GM18907 (cell line): Measurements from ENCODE around the gene GLIPR1L2.
"Not testable (repeated sequence)": the region's sequence is repeated elsewhere in the genome, so short reads cannot be mapped to it uniquely, and the experiment has no call there.

Source experiments
- ATAC-seq: cut with Tn5 transposase; IDR thresholded peaks from one replicate; pipeline ENCODE4 v1.9.1; 2021; ENCODE audit warnings: mild to moderate bottlenecking, moderate library complexity; ENCODE audit not compliant: unreplicated experiment

Gene GLIPR1L2

GRCh38 chr12:75390899-75391538 lies at the start of gene GLIPR1L2:
GLIPR1L2 (plus strand) TSS chr12:75391089; CDS start chr12:75391117, 28 bp downstream.
- ATAC-seq = peak; percentile 98

- no peak for ATAC-seq
Measured at GRCh38 chr12:75341873-75342272, 49.0 kb upstream of the GLIPR1L2 start.

DNA sequence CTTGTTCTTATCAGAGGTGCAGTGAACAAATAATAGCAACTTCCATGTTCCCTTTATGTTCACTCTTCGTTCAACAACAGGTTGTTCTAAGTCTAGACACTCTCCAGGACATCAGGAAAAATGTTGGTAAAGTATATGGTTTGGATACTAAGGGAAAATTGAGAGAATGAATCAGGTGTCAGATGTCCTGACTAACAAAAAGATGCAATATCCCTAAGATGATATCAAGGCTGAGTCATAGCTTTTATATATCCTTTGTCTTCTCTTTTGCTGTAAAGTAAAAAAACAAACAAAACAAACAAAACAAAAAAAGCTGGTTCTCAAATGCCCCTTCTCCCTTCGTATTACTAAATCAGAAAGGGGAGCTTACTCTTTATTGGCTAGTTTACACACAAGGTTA lies 45.4 kb upstream of the GLIPR1L2 start:
- ATAC-seq = no peak

DNA sequence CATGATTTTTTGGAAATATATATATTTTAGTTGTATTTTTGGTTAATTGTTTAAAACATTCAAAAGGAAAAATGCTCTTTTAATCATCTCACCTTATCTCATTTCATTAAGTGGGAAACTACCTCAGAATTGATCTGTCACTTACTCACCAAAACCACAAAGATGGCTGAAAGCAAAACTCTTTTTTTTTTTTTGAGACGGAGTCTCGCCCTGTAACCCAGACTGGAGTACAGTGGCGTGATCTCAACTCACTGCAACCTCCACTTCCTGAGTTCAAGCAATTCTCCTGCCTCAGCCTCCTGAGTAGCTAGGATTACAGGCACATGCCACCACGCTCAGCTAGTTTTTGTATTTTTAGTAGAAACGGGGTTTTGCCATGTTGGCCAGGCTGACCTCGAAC lies 44.7 kb upstream of the GLIPR1L2 start:
- not testable (repeated sequence) for ATAC-seq

DNA sequence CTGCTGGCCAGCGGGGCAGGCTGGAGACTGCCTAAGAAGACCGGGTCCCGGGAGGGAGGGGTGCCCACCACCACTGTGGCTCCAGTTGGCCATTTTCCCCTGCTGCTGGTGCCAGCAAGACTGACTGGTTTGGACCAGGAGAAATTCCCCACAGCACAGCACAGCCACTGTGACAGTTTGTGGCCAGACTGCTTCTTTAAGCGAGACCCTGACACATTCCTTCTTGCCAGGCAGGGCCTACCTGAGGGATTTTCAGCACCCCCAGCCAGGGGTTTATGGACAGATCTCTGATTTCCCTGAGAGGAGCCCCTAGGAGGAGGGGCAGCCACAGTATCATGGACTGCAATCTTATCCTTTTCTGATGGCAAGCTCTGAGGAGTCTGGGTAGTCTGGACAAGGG lies 40.9 kb upstream of the GLIPR1L2 start:
- ATAC-seq = no peak

- ATAC-seq = no peak
Measured at GRCh38 chr12:75350413-75350812, 40.5 kb upstream of the GLIPR1L2 start.

DNA sequence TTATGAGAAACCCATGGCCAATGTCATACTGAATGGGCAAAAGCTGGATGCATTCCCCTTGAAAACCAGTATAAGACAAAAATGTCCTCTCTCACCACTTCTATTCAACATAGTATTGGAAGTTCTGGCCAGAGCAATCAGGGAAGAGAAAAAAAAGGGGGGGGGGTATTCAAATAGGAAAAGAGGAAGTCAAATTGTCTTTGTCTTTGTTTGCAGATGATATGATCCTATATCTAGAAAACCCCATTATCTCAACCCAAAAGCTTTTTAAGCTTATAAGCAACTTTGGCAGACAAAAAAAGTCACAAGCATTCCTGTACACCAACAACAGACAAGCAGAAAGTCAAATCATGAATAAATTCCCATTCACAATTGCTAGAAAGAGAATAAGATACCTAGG lies 36.9 kb upstream of the GLIPR1L2 start:
- ATAC-seq = no peak

GRCh38 chr12:75360920-75361319 lies 30.0 kb upstream of the GLIPR1L2 start:
- ATAC-seq = no peak

DNA sequence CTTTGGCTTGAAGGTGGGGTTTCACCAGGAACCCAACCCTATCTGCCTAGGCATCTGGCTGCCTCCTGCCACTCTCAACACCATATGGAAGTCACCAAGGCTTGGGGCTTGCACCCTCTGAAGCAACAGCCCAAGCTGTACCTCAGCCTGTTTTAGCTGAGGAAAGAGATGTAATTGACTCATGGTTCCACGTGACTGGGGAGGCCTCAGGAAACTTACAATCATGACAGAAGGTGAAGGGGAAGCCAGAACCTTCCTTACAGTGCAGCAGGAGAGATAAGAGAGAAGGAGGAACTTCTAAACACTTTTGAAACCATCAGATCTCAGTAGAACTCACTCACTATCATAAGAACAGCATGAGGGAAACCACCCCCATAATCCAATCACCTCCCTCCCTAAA lies 29.5 kb upstream of the GLIPR1L2 start:
- no peak for ATAC-seq

DNA sequence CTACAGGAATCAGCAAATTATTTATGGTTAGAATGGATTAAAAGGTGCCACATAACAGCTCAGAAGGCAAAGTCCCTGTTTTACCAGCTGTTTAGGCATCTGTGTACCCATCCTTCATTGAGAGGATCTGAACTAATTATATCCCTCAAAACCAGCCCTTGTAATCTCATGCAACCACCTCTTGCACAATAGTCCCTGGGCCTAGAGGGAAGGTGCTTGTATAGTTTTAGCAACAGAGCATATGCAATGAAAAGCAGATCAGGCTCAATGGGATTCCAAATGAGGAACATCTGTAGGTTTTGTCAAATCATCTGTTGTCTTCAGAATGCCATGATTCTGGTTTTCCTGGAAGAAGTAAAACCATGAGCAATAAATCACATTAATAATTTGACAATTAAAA lies 26.0 kb upstream of the GLIPR1L2 start:
- ATAC-seq = no peak

- ATAC-seq = peak; percentile 67
Measured at GRCh38 chr12:75366629-75367028, 24.3 kb upstream of the GLIPR1L2 start.

GRCh38 chr12:75374971-75375370 lies 15.9 kb upstream of the GLIPR1L2 start:
- ATAC-seq = no peak

DNA sequence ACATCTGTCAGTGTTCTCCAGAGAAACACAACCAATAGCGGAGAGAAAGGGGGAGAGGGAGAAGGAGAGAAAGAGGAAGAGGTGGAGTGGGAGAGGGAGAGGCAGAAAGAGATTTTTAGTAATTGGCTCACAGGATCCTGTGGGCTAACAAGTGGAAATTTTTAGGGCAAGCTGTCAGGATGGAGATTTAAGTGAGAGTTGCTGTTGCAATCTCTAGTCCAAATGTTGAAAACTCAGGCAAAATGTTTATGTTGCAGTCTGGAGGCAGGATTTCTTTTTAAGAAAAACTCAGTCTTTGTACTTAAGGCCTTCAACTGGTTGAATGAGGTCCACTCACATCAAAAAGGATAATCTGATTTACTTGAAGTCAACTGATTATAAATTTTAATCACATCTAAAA lies 12.5 kb upstream of the GLIPR1L2 start:
- no peak for ATAC-seq

DNA sequence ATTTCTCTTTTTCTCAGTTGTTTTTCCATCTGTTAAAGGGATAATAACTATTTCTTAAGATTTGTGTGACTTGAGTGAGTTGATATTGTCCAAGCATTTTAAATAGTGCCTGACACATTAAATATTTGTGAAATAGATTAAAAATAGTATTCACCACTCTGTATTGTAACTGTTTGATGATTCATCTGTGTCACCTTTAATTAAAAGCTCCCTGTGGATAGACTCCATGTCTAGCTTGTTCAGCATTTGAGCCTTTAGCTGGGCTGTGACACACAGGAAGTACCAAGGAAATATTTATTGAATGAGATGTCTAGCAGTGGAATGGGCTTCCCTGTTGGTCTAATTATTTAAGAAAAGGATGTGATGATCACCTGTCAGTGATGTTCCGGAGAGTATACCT lies 1.8 kb upstream of the GLIPR1L2 start:
- ATAC-seq = no peak

DNA sequence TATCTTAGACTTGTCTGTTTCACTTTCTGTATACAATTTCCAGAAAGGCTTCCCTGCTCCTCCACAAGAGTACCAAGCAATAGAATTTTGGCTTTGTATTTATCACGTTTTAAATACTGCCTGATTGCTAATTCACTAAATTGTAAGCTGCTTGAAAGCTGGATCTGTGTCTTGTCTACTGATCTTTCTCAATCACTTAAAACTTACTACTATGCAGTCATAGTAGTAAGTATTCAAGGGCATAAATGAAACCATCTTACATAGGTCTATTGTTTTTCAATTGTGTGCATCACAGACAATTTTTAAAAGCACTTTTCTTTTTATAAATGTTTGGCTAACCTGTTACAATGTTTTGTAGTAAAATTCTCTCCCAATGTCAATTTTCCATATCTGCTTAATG lies 1.2 kb upstream of the GLIPR1L2 start:
- no peak for ATAC-seq

DNA sequence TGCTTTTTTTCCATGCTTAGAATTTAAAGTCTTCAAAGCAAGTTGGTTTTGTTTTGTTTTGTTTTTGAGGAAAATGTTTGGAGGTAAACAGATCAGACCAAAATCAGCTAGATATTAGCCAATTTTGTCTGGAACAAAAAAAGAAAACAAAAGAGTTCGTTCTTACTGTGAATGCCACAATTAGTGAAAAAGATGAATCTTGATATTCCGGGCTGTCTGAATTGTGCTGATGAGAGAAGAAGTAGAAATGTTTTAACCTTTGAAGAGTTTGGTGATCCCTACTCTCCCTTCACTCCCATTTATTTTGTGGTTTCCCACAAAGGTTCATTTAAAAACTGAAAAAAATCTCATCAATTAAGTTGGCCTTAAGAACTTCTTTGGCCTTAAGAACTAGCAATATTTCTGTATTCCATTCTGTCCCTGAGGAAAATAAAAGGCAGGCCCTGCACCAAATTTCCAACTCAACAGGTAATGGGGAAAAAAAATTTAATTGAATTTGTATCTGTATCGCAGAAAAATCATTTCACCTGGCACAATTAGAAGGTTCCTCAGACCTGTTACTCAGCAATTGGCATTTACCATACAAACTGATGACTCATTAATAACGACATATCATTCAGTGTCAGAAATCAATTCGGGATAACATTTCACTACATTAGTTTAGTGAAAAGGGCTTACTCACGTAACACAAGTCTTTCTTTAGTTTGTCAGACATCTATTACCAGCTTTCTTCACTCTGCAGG lies 562 bp upstream of the GLIPR1L2 start:
- peak; percentile 10 for ATAC-seq

DNA sequence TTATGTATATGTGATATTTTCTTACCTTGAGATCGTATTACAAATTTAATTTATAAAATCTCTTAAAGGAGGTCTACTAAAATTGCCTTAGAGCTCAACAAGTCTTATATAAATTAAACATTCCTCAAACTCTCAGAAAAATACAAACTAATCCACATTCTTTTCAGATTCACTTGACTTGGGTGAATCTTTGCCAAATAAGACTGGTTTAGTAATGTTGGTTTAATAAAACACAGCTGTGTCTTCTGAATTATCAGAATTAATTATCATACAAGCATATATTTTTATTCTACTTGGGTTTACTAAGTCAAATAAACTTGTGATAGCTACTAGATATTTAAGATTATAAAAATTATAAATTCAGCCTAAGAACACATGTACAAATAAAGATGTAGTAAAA lies 13.3 kb downstream of the GLIPR1L2 start:
- ATAC-seq = no peak

DNA sequence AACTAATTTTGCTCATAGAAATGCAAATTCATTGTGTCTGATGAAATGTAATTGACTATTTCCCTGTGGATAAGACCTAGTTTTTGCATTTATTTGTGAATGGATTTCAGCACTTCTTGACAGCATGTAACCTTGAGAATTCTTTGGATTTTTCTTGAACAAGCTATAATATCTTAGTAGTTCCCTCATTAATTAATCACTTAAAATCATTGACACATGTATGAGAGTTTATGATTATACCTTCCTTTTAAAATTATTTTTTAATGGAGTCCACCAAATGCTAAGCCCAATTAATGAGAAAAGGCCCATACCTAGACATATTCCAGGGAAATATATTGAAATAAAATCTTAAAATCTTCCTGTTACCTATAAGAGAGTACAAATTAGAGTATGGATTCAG lies 16.8 kb downstream of the GLIPR1L2 start:
- no peak for ATAC-seq

DNA sequence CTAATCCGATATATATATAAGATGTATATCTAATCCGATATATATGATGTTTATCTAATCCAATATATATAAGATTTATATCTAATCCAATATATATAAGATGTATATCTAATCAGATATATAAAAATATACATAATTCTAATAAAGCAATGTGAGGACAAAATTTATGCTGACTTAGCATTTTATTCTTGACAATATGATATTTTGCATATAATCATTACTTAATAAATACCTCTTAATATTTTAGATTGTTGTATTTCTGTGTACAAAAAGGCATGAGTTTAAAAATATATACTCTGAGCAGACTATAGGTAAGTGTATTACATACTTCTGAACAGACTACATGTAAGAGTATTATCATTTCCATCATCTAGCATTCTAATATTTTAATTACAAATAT lies 18.9 kb downstream of the GLIPR1L2 start:
- ATAC-seq = no peak

- no peak for ATAC-seq
Measured at GRCh38 chr12:75414671-75415070, 23.8 kb downstream of the GLIPR1L2 start.

GRCh38 chr12:75419841-75420240 lies 29.0 kb downstream of the GLIPR1L2 start:
- ATAC-seq = no peak

GRCh38 chr12:75427491-75427890 lies 36.6 kb downstream of the GLIPR1L2 start:
- no peak for ATAC-seq

DNA sequence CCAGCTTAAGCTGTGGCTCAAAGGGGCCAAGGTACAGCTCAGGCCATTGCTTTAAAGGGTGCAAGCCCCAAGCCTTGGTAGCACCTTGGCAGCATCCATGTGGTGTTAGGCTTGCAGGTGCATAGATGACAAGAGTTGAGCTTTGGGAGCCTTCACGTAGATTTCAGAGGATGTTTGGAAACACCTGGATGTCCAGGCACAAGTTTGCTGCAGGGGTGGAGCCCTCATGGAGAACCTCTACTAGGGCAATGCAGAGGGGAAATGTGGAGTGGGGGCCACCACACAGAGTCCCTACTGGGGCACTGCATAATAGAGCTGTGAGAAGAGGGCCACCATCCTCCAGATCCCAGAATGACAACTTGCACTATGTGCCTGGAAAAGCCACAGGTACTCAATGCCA lies 37.9 kb downstream of the GLIPR1L2 start:
- ATAC-seq = no peak
